Glutamatergic neuron (in vitro differentiated cells): ENCODE results near the gene HNRNPA0. TPM values are rescaled to one million over a fixed set of nuclear protein-coding genes. Genes with fewer than 3 reads are reported as not detected.
A peak's percentile ranks its signal among the peaks of the same experiment; 100 is the strongest.

Experiments used
- DNase-seq: peaks from one replicate; pipeline ENCODE4 v3.0.0; 2022
- H3K27ac Mint-ChIP-seq: one replicate; pipeline ENCODE4 v1.8.0; 2020; ENCODE audit warnings: mild to moderate bottlenecking, mixed read lengths, inconsistent platforms; ENCODE audit not compliant: unreplicated experiment
- H3K27me3 Mint-ChIP-seq: one replicate; pipeline ENCODE4 v1.8.0; 2020; ENCODE audit warnings: mild to moderate bottlenecking, moderate library complexity, mixed read lengths, inconsistent platforms; ENCODE audit not compliant: unreplicated experiment
- H3K36me3 Mint-ChIP-seq: one replicate; pipeline ENCODE4 v1.8.0; 2020; ENCODE audit warnings: mild to moderate bottlenecking, mixed read lengths, inconsistent platforms; ENCODE audit not compliant: unreplicated experiment
- H3K4me1 Mint-ChIP-seq: one replicate; pipeline ENCODE4 v1.8.0; 2020; ENCODE audit warnings: mild to moderate bottlenecking, low read depth, mixed read lengths, inconsistent platforms; ENCODE audit not compliant: unreplicated experiment
- H3K4me3 Mint-ChIP-seq: one replicate; pipeline ENCODE4 v1.8.0; 2020; ENCODE audit warnings: mild to moderate bottlenecking, mixed read lengths, inconsistent platforms; ENCODE audit not compliant: unreplicated experiment
- H3K9me3 Mint-ChIP-seq: one replicate; pipeline ENCODE4 v1.8.0; 2020; ENCODE audit warnings: mild to moderate bottlenecking, moderate library complexity, mixed read lengths, inconsistent platforms; ENCODE audit not compliant: unreplicated experiment
- CTCF ChIP-seq: fragments of 200-600 bp; sonication (generic); IDR thresholded peaks from one replicate; pipeline ENCODE4 v1.5.0; 2021; ENCODE audit not compliant: partially characterized antibody, unreplicated experiment
- total RNA-seq: library from RNA; stranded (reverse); fragmentation: NEBNext Ultra II Directional; extraction: Animal tissue kit (Norgen Biotek cat#: 25700); gene quantifications from one replicate; pipeline ENCODE4 v1.2.1, GENCODE V29; 2021; ENCODE audit not compliant: unreplicated experiment

The HNRNPA0 gene
- total RNA-seq, 1 donor from 2014 or later = 65.2 TPM

- Mint-ChIP-seq H3K4me3 (peak overlapping the region; percentile 100), H3K4me1 (peaks cover 8% of the 10 kb centered on the region)
- no peak for TF ChIP-seq CTCF
Measured at GRCh38 chr5:137754961-137755762, 999 bp upstream of the HNRNPA0 start.

GRCh38 chr5:137753691-137754187 is 424 bp downstream of the HNRNPA0 start:
- Mint-ChIP-seq H3K4me1 (peaks cover 8% of the 10 kb centered on the region), H3K27ac (peak overlapping the region; percentile 100), H3K9me3 (peaks cover 12% of the 10 kb centered on the region), H3K4me3 (peak overlapping the region; percentile 100), H3K27me3 (peaks cover 8% of the 10 kb centered on the region), H3K36me3 (peaks cover 5% of the 10 kb centered on the region)
- no peak for TF ChIP-seq CTCF
- peak; percentile 63 for DNase-seq

More at GRCh38 chr5:137754961-137755762, 999 bp upstream of the HNRNPA0 start:
- Mint-ChIP-seq H3K9me3 (peaks cover 12% of the 10 kb centered on the region), H3K27me3 (peaks cover 8% of the 10 kb centered on the region), H3K27ac (peak overlapping the region; percentile 100), H3K36me3 (peaks cover 5% of the 10 kb centered on the region)
- no peak for DNase-seq

- Mint-ChIP-seq H3K27ac (peak overlapping the region; percentile 100), H3K27me3 (peaks cover 8% of the 10 kb centered on the region), H3K9me3 (peaks cover 12% of the 10 kb centered on the region), H3K36me3 (peaks cover 5% of the 10 kb centered on the region), H3K4me3 (peak overlapping the region; percentile 100), H3K4me1 (peaks cover 8% of the 10 kb centered on the region)
- DNase-seq = peak; percentile 59
- no peak for TF ChIP-seq CTCF
Measured at GRCh38 chr5:137752905-137753690, 1.1 kb downstream of the HNRNPA0 start.

GRCh38 chr5:137751869-137752491 is 2.2 kb downstream of the HNRNPA0 start:
- H3K27ac Mint-ChIP-seq = peak overlapping the region; percentile 44
- TF ChIP-seq CTCF = peak; percentile 62

More at GRCh38 chr5:137751869-137752491, 2.2 kb downstream of the HNRNPA0 start:
- DNase-seq = no peak
- peaks cover 12% of the 10 kb centered on the region for H3K9me3 Mint-ChIP-seq
- H3K27me3 Mint-ChIP-seq = peaks cover 8% of the 10 kb centered on the region
- H3K4me1 Mint-ChIP-seq = peaks cover 8% of the 10 kb centered on the region
- peak overlapping the region; percentile 100 for H3K4me3 Mint-ChIP-seq
- peaks cover 5% of the 10 kb centered on the region for H3K36me3 Mint-ChIP-seq
